DMS79 (cell line): Measurements from ENCODE around the gene METTL9.
"Not testable (repeated sequence)": the region's sequence is repeated elsewhere in the genome, so short reads cannot be mapped to it uniquely, and the experiment has no call there.

Source experiments
- DNase-seq: peaks from one replicate; lab custom pipeline; 2025; lab: John Stamatoyannopoulos, UW

Gene METTL9

GRCh38 chr16:21599122-21600030 lies at the start of gene METTL9:
Gene METTL9, plus strand, starts transcription at chr16:21599577. Its CDS starts 157 bp downstream, at chr16:21599734.
- peak; percentile 82 for DNase-seq

- not testable (repeated sequence) for DNase-seq
These were observed 49.4 kb upstream of the METTL9 start for GRCh38 chr16:21549975-21550374.

- DNase-seq, result not testable (repeated sequence)
These were observed 48.9 kb upstream of the METTL9 start for GRCh38 chr16:21550435-21550834.

GRCh38 chr16:21551076-21551475 lies 48.3 kb upstream of the METTL9 start:
- not testable (repeated sequence) for DNase-seq

GRCh38 chr16:21551600-21551999 lies 47.8 kb upstream of the METTL9 start:
- not testable (repeated sequence) for DNase-seq

- DNase-seq, result not testable (repeated sequence)
These were observed 45.7 kb upstream of the METTL9 start for GRCh38 chr16:21553481-21554296.

GRCh38 chr16:21554795-21555585 lies 44.4 kb upstream of the METTL9 start:
- peak; percentile 73 for DNase-seq

GRCh38 chr16:21555621-21556020 lies 43.8 kb upstream of the METTL9 start:
- DNase-seq, result not testable (repeated sequence)

GRCh38 chr16:21556026-21556595 lies 43.3 kb upstream of the METTL9 start:
- not testable (repeated sequence) for DNase-seq

- DNase-seq, result peak; percentile 17
These were observed 42.6 kb upstream of the METTL9 start for GRCh38 chr16:21556651-21557241.

- no peak for DNase-seq
These were observed 38.9 kb upstream of the METTL9 start for GRCh38 chr16:21560462-21560861.

- no peak for DNase-seq
These were observed 35.7 kb upstream of the METTL9 start for GRCh38 chr16:21563676-21564075.

GRCh38 chr16:21564367-21564766 lies 35.0 kb upstream of the METTL9 start:
- DNase-seq, result not testable (repeated sequence)

GRCh38 chr16:21565507-21565860 lies 33.9 kb upstream of the METTL9 start:
- no peak for DNase-seq

GRCh38 chr16:21565861-21566669 lies 33.3 kb upstream of the METTL9 start:
- DNase-seq, result no peak

- no peak for DNase-seq
These were observed 32.4 kb upstream of the METTL9 start for GRCh38 chr16:21566891-21567414.

- not testable (repeated sequence) for DNase-seq
These were observed 31.9 kb upstream of the METTL9 start for GRCh38 chr16:21567496-21567895.

- no peak for DNase-seq
These were observed 30.7 kb upstream of the METTL9 start for GRCh38 chr16:21568502-21569189.

GRCh38 chr16:21570676-21571017 lies 28.7 kb upstream of the METTL9 start:
- DNase-seq, result no peak

GRCh38 chr16:21573506-21573905 lies 25.9 kb upstream of the METTL9 start:
- DNase-seq, result not testable (repeated sequence)
